Caco-2 (cell line): Measurements from ENCODE around the gene OR5AU1. TPM values are rescaled to one million over a fixed set of nuclear protein-coding genes. Genes with fewer than 3 reads are reported as not detected.

ENCODE experiments used
- BruUV-seq: library from RNA; stranded (reverse); fragments of 400-500 nt; replicated peaks from 2 replicates; lab custom pipeline; 2021; lab: Mats Ljungman, UMichigan
- CTCF ChIA-PET: fragments of 300-600 bp; sonication (Branson Sonifier 250); formaldehyde crosslinking; loops from one replicate; lab custom pipeline; 2022; ENCODE audit warnings: antibody characterized with exemption; lab: Charles Lee
- POLR2A ChIA-PET: fragments of 300-600 bp; sonication (Branson Sonifier 250); formaldehyde crosslinking; loops from one replicate; lab custom pipeline; 2022; ENCODE audit warnings: antibody characterized with exemption; lab: Charles Lee
- DNase-seq, 2 experiments: peaks; one replicate each; pipeline versions ENCODE4 v3.0.0 to v3.0.0-alpha.2; 2020 to 2022
- H3K27me3 ChIP-seq: replicated peaks from 2 replicates; pipeline ENCODE4 v1.6.0; 2011; ENCODE audit warnings: low read length; ENCODE audit not compliant: control insufficient read depth, insufficient read depth
- H3K36me3 ChIP-seq: 2 replicates; pipeline ENCODE4 v1.5.1; 2011; ENCODE audit warnings: low read length; ENCODE audit not compliant: control insufficient read depth, insufficient read depth
- H3K4me1 ChIP-seq: fragments of 250-450 bp; sonication (Bioruptor Pico); 2 replicates; pipeline ENCODE4 v1.5.1; 2020; ENCODE audit warnings: mild to moderate bottlenecking
- H3K4me3 ChIP-seq: 2 replicates; pipeline ENCODE4 v1.5.1; 2011; ENCODE audit warnings: low read depth, mild to moderate bottlenecking, control low read depth, low read length
- H3K9me3 ChIP-seq: fragments of 250-450 bp; sonication (Bioruptor Pico); 2 replicates; pipeline ENCODE4 v1.5.1; 2020; ENCODE audit warnings: mild to moderate bottlenecking, moderate library complexity
- H3K27ac Mint-ChIP-seq: one replicate; pipeline ENCODE4 v1.8.0; 2022; ENCODE audit warnings: mixed read lengths; ENCODE audit not compliant: unreplicated experiment
- H3K27me3 Mint-ChIP-seq: one replicate; pipeline ENCODE4 v1.8.0; 2022; ENCODE audit warnings: mixed read lengths; ENCODE audit not compliant: insufficient read depth, unreplicated experiment
- H3K36me3 Mint-ChIP-seq: one replicate; pipeline ENCODE4 v1.8.0; 2022; ENCODE audit warnings: mild to moderate bottlenecking, mixed read lengths; ENCODE audit not compliant: insufficient read depth, unreplicated experiment
- H3K4me1 Mint-ChIP-seq: one replicate; pipeline ENCODE4 v1.8.0; 2022; ENCODE audit warnings: low read depth, mixed read lengths; ENCODE audit not compliant: unreplicated experiment
- H3K4me3 Mint-ChIP-seq: one replicate; pipeline ENCODE4 v1.8.0; 2022; ENCODE audit warnings: mild to moderate bottlenecking, moderate library complexity, mixed read lengths; ENCODE audit not compliant: unreplicated experiment
- H3K9me3 Mint-ChIP-seq: one replicate; pipeline ENCODE4 v1.8.0; 2022; ENCODE audit warnings: mixed read lengths; ENCODE audit not compliant: unreplicated experiment
- intact Hi-C: fragments of 100-400 bp; cut with micrococcal nuclease; formaldehyde crosslinking; loops from one replicate; pipeline ENCODE4 v1.10.0; 2022; ENCODE audit not compliant: unreplicated experiment
- total RNA-seq: library from RNA; stranded (reverse); gene quantifications from 2 replicates; pipeline ENCODE4 v1.2.3, GENCODE V29; 2022
- TF ChIP-seq, protein P1 (sequence below), 2 experiments: fragments of 200-600 bp in 1 of 2; IDR thresholded peaks; 1 replicate in 1 of 2; 2 replicates in 1 of 2; pipeline versions ENCODE4 v1.5.1 to v1.8.0; 2011 to 2022; ENCODE audit warnings: antibody characterized with exemption in 1 of 2, control low read depth in 1 of 2, inconsistent platforms in 1 of 2, low read depth in 1 of 2, low read length in 1 of 2, mild to moderate bottlenecking in 1 of 2, moderate library complexity in 1 of 2; ENCODE audit not compliant: insufficient read depth in 1 of 2, severe bottlenecking in 1 of 2, unreplicated experiment in 1 of 2

The OR5AU1 gene
- total RNA-seq, 1 experiment from 2014 or later, result not detected

- intact Hi-C loops, result loop anchor here (5.0 kb wide), 1 partner anchor 127 kb away; no protein-coding TSS in a partner anchor
- BruUV-seq, result no TSS peak
- TF ChIP-seq, protein P1, sequence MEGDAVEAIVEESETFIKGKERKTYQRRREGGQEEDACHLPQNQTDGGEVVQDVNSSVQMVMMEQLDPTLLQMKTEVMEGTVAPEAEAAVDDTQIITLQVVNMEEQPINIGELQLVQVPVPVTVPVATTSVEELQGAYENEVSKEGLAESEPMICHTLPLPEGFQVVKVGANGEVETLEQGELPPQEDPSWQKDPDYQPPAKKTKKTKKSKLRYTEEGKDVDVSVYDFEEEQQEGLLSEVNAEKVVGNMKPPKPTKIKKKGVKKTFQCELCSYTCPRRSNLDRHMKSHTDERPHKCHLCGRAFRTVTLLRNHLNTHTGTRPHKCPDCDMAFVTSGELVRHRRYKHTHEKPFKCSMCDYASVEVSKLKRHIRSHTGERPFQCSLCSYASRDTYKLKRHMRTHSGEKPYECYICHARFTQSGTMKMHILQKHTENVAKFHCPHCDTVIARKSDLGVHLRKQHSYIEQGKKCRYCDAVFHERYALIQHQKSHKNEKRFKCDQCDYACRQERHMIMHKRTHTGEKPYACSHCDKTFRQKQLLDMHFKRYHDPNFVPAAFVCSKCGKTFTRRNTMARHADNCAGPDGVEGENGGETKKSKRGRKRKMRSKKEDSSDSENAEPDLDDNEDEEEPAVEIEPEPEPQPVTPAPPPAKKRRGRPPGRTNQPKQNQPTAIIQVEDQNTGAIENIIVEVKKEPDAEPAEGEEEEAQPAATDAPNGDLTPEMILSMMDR (IDR thresholded peaks at IDR 0.05; ENCODE audit: insufficient read depth in 1 of 2, low read depth in 1 of 2, low read length in 1 of 2, severe bottlenecking in 1 of 2, unreplicated experiment in 1 of 2), result no peak
Observed at GRCh38 chr14:21194597-21194996, 38.7 kb upstream of the OR5AU1 start.

DNA sequence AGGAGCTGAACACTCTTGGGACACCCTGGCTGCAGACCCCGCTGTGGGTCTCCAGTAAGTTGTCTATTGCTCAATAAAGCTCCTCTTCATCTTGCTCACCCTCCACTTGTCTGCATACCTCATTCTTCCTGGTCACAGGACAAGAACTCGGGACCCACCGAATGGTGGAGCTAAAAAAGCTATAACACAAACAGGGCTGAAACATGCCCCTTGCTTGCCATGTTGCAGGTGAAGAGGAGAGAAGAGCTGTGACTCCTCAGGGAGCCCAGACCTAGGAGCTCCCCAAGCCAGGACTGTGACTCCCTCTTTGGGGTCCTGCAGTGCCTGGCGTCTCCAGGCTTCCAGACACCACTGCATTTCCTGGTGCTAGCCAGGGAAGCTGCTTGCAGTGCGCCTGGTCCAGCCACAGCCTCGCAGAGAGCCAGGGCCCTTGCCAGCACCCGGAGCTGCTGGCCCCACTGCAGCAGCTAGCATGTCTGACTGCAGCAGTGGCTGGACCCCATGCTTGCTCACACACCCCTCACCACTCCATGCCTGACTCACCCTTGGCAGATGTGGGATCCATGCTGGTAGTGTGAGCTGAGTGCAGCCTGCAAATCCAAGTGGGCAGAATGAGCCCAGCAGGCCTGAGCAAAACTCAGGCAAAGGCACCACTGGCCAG, 37.1 kb upstream of the OR5AU1 start:
- Histone ChIP-seq H3K36me3 (no peaks in the 10 kb centered on the region), H3K9me3 (peaks cover 6% of the 10 kb centered on the region; the same call in 1 of the 2 replicates), H3K4me3 (no peak overlapping the region), H3K27me3 (no peaks in the 10 kb centered on the region), H3K4me1 (no peaks in the 10 kb centered on the region)
- POLR2A ChIA-PET, result no interaction called here
- H3K9me3 Mint-ChIP-seq, result no peaks in the 10 kb centered on the region
- H3K4me1 Mint-ChIP-seq, result no peaks in the 10 kb centered on the region
- H3K36me3 Mint-ChIP-seq, result peaks cover 42% of the 10 kb centered on the region
- H3K27ac Mint-ChIP-seq, result no peak overlapping the region
- no peak overlapping the region for H3K4me3 Mint-ChIP-seq
- no TSS peak for BruUV-seq
- CTCF ChIA-PET, result interaction anchor here (0.7 to 0.9 kb wide), 2 partner anchors 120 to 131 kb away, joined by 3 read pairs; no protein-coding TSS in a partner anchor
- no peak for DNase-seq
- no peaks in the 10 kb centered on the region for H3K27me3 Mint-ChIP-seq
- intact Hi-C loops, result loop anchor here (5.0 kb wide), 1 partner anchor 126 kb away; no protein-coding TSS in a partner anchor
- TF ChIP-seq, protein P1 (IDR thresholded peaks at IDR 0.05; ENCODE audit: insufficient read depth in 1 of 2, low read depth in 1 of 2, low read length in 1 of 2, severe bottlenecking in 1 of 2, unreplicated experiment in 1 of 2), result no peak

More at GRCh38 chr14:21194597-21194996, 38.7 kb upstream of the OR5AU1 start:
- H3K36me3 ChIP-seq, result no peaks in the 10 kb centered on the region
- H3K27me3 ChIP-seq, result no peaks in the 10 kb centered on the region
- Mint-ChIP-seq H3K4me1 (no peaks in the 10 kb centered on the region), H3K36me3 (peaks cover 57% of the 10 kb centered on the region), H3K27ac (no peak overlapping the region), H3K27me3 (no peaks in the 10 kb centered on the region), H3K4me3 (no peak overlapping the region), H3K9me3 (no peaks in the 10 kb centered on the region)
- CTCF ChIA-PET, result no interaction called here
- peaks cover 6% of the 10 kb centered on the region; the same call in 1 of the 2 replicates for H3K9me3 ChIP-seq
- H3K4me3 ChIP-seq, result no peak overlapping the region
- no peaks in the 10 kb centered on the region for H3K4me1 ChIP-seq
- no peak for DNase-seq
- POLR2A ChIA-PET, result no interaction called here

DNA sequence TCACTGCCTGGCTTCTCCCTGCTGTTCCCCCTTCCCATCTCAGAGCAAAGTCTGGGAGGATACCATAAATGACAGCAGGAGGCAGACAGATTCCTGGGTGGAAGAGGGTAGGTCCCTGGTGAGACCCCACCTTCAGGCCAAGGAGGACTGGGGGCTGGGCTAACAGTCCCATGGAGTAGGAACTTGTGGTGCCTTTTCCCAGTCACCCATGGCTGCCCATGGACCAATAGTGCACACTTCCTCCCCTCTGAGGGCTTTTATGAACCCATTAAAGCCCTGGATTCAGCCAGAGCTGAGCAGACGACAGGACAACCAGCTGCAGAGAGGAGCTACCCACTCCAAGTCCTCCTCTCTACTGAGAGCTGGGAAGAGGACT, 36.6 kb upstream of the OR5AU1 start:
- H3K4me1 ChIP-seq, result no peaks in the 10 kb centered on the region
- no peaks in the 10 kb centered on the region for H3K9me3 Mint-ChIP-seq
- intact Hi-C loops, result loop anchor here (5.0 kb wide), 1 partner anchor 125 kb away; no protein-coding TSS in a partner anchor
- no peaks in the 10 kb centered on the region for H3K36me3 ChIP-seq
- H3K27me3 ChIP-seq, result no peaks in the 10 kb centered on the region
- H3K9me3 ChIP-seq, result peaks cover 4% of the 10 kb centered on the region; the same call in 1 of the 2 replicates
- H3K36me3 Mint-ChIP-seq, result peaks cover 36% of the 10 kb centered on the region
- ChIA-PET POLR2A (interaction anchor here (0.6 kb wide), 1 partner anchor 151 kb away, joined by 4 read pairs; no protein-coding TSS in a partner anchor), CTCF (interaction anchor here (0.9 kb wide), 1 partner anchor 131 kb away, joined by 3 read pairs; no protein-coding TSS in a partner anchor)
- H3K4me3 Mint-ChIP-seq, result no peak overlapping the region
- no TSS peak for BruUV-seq
- no peak overlapping the region for H3K4me3 ChIP-seq
- no peak for DNase-seq
- no peaks in the 10 kb centered on the region for H3K4me1 Mint-ChIP-seq
- no peak overlapping the region for H3K27ac Mint-ChIP-seq
- TF ChIP-seq, protein P1 (IDR thresholded peaks at IDR 0.05; ENCODE audit: insufficient read depth in 1 of 2, low read depth in 1 of 2, low read length in 1 of 2, severe bottlenecking in 1 of 2, unreplicated experiment in 1 of 2), result no peak
- H3K27me3 Mint-ChIP-seq, result no peaks in the 10 kb centered on the region
